ENCODE data around the gene UNC13B.

GRCh38 chr9:35156781-35157180 is 5.0 kb upstream of the UNC13B start:
- TF ChIP-seq AKNA (CRISPR knock-in tag; IDR thresholded peaks at IDR 0.05; ENCODE audit: borderline replicate concordance) (no peak), ZNF577 (CRISPR knock-in tag; IDR thresholded peaks at IDR 0.05; ENCODE audit: borderline replicate concordance, low read depth) (no peak), ZNF24 (IDR thresholded peaks at IDR 0.05) (no peak), CTCF (CRISPR knock-in tag; IDR thresholded peaks at IDR 0.05) (no peak)
